Neural crest cell (in vitro differentiated cells): Measurements from ENCODE around the gene TREX2. TPM values are rescaled to one million over a fixed set of nuclear protein-coding genes. Genes with fewer than 3 reads are reported as not detected.

Source experiments
- DNase-seq: peaks from one replicate; pipeline ENCODE4 v3.0.0; 2021; ENCODE audit warnings: low read depth, mixed read lengths, low spot score
- H3K27ac Mint-ChIP-seq: one replicate; pipeline ENCODE4 v1.8.0; 2021; ENCODE audit warnings: mild to moderate bottlenecking, mixed read lengths; ENCODE audit not compliant: unreplicated experiment
- H3K27me3 Mint-ChIP-seq: 2 replicates; pipeline ENCODE4 v1.8.0; 2021; ENCODE audit warnings: low read depth, mild to moderate bottlenecking, mixed read lengths
- H3K36me3 Mint-ChIP-seq: 2 replicates; pipeline ENCODE4 v1.8.0; 2021; ENCODE audit warnings: low read depth, mild to moderate bottlenecking, mixed read lengths
- H3K4me1 Mint-ChIP-seq: 2 replicates; pipeline ENCODE4 v1.8.0; 2021; ENCODE audit warnings: mixed read lengths
- H3K4me3 Mint-ChIP-seq: one replicate; pipeline ENCODE4 v1.8.0; 2021; ENCODE audit warnings: mild to moderate bottlenecking, mixed read lengths
- H3K9me3 Mint-ChIP-seq: 2 replicates; pipeline ENCODE4 v1.8.0; 2021; ENCODE audit warnings: mixed read lengths
- CTCF ChIP-seq: fragments of 200-600 bp; sonication (generic); conservative IDR thresholded peaks from 2 replicates; pipeline ENCODE4 v1.5.0; 2021; ENCODE audit warnings: antibody characterized with exemption, mild to moderate bottlenecking
- total RNA-seq: library from RNA; stranded (reverse); gene quantifications from 2 replicates; pipeline ENCODE4 v1.2.1, GENCODE V29; 2021

TREX2 gene
- total RNA-seq, 1 donor from 2014 or later = 0.77 TPM

- no peak for DNase-seq
- peaks cover 4% of the 10 kb centered on the region for H3K4me1 Mint-ChIP-seq
- H3K27ac Mint-ChIP-seq = no peak overlapping the region
- peaks cover 3% of the 10 kb centered on the region for H3K36me3 Mint-ChIP-seq
- peaks cover 13% of the 10 kb centered on the region for H3K27me3 Mint-ChIP-seq
- H3K9me3 Mint-ChIP-seq = peaks cover 6% of the 10 kb centered on the region
- H3K4me3 Mint-ChIP-seq = no peak overlapping the region
- no peak for TF ChIP-seq CTCF
Measured at GRCh38 chrX:153443476-153444332, 2.2 kb downstream of the TREX2 start.

- H3K4me3 Mint-ChIP-seq = no peak overlapping the region
- peaks cover under 1% of the 10 kb centered on the region for H3K4me1 Mint-ChIP-seq
- peaks cover 9% of the 10 kb centered on the region for H3K9me3 Mint-ChIP-seq
- DNase-seq = no peak
- peaks cover 3% of the 10 kb centered on the region for H3K36me3 Mint-ChIP-seq
- TF ChIP-seq CTCF = no peak
- H3K27ac Mint-ChIP-seq = no peak overlapping the region
- peaks cover 18% of the 10 kb centered on the region for H3K27me3 Mint-ChIP-seq
Measured at GRCh38 chrX:153442463-153442862, 3.4 kb downstream of the TREX2 start.

- TF ChIP-seq CTCF = no peak
- peaks cover 9% of the 10 kb centered on the region for H3K9me3 Mint-ChIP-seq
- peaks cover 3% of the 10 kb centered on the region for H3K36me3 Mint-ChIP-seq
Measured at GRCh38 chrX:153441981-153442380, 3.9 kb downstream of the TREX2 start.

GRCh38 chrX:153441296-153441695 lies 4.6 kb downstream of the TREX2 start:
- Mint-ChIP-seq H3K4me1 (no peaks in the 10 kb centered on the region), H3K9me3 (peaks cover 9% of the 10 kb centered on the region), H3K27ac (no peak overlapping the region), H3K4me3 (no peak overlapping the region), H3K27me3 (peaks cover 18% of the 10 kb centered on the region), H3K36me3 (peaks cover 3% of the 10 kb centered on the region)
- no peak for TF ChIP-seq CTCF
- no peak for DNase-seq

More at GRCh38 chrX:153441981-153442380, 3.9 kb downstream of the TREX2 start:
- Mint-ChIP-seq H3K4me1 (no peaks in the 10 kb centered on the region), H3K27me3 (peaks cover 18% of the 10 kb centered on the region), H3K4me3 (no peak overlapping the region), H3K27ac (no peak overlapping the region)
- no peak for DNase-seq

GRCh38 chrX:153440556-153441135 lies 5.2 kb downstream of the TREX2 start:
- no peak for DNase-seq
- H3K9me3 Mint-ChIP-seq = peaks cover 9% of the 10 kb centered on the region
- no peak for TF ChIP-seq CTCF
- H3K27ac Mint-ChIP-seq = no peak overlapping the region
- H3K4me1 Mint-ChIP-seq = no peaks in the 10 kb centered on the region
- H3K27me3 Mint-ChIP-seq = peaks cover 18% of the 10 kb centered on the region
- no peak overlapping the region for H3K4me3 Mint-ChIP-seq
- peaks cover 3% of the 10 kb centered on the region for H3K36me3 Mint-ChIP-seq
